Fibroblast of lung (primary cell): Measurements from ENCODE around the gene UCN2. TPM values are rescaled to one million over a fixed set of nuclear protein-coding genes. Genes with fewer than 3 reads are reported as not detected.

Source experiments
- DNase-seq, 2 donors: peaks; one replicate each; pipeline versions ENCODE4 v3.0.0 to v3.0.0-alpha.2; 2010; ENCODE audit warnings: low read depth in 2 of 2
- H2AFZ ChIP-seq: 2 replicates; pipeline ENCODE4 v1.5.1; 2012; ENCODE audit warnings: low read length, control low read depth, inconsistent platforms
- H3K27ac ChIP-seq: 2 replicates; pipeline ENCODE4 v1.5.1; 2011; ENCODE audit warnings: low read length, control low read depth; ENCODE audit not compliant: insufficient read depth
- H3K27me3 ChIP-seq: 2 replicates; pipeline ENCODE4 v1.5.1; 2011; ENCODE audit warnings: mild to moderate bottlenecking, low read length; ENCODE audit not compliant: control insufficient read depth, insufficient read depth
- H3K36me3 ChIP-seq: 2 replicates; pipeline ENCODE4 v1.5.1; 2011; ENCODE audit warnings: low read length; ENCODE audit not compliant: control insufficient read depth, insufficient read depth
- H3K4me1 ChIP-seq: 2 replicates; pipeline ENCODE4 v1.5.1; 2011; ENCODE audit warnings: low read length; ENCODE audit not compliant: control insufficient read depth, insufficient read depth; ENCODE audit errors: extremely low read depth
- H3K4me2 ChIP-seq: 2 replicates; pipeline ENCODE4 v1.5.1; 2011; ENCODE audit warnings: low read length, control low read depth; ENCODE audit not compliant: insufficient read depth; ENCODE audit errors: extremely low read depth
- H3K4me3 ChIP-seq, 4 experiments: fragments of 200-600 bp in 1 of 4; sonication (generic) in 1 of 4; replicated peaks in 1 of 4; 2 replicates each; pipeline ENCODE4 v1.5.1; 2011 to 2016; ENCODE audit warnings: low read length in 4 of 4, low read depth in 3 of 4, mild to moderate bottlenecking in 3 of 4, control low read depth in 2 of 4, inconsistent platforms in 1 of 4, mixed read lengths in 1 of 4; ENCODE audit not compliant: insufficient read depth in 1 of 4; ENCODE audit errors: control extremely low read depth in 1 of 4
- H3K79me2 ChIP-seq: 2 replicates; pipeline ENCODE4 v1.5.1; 2012; ENCODE audit warnings: mild to moderate bottlenecking, low read length, inconsistent platforms; ENCODE audit not compliant: control insufficient read depth, insufficient read depth
- H3K9ac ChIP-seq: 2 replicates; pipeline ENCODE4 v1.5.1; 2011; ENCODE audit warnings: mild to moderate bottlenecking, low read length, control low read depth; ENCODE audit not compliant: insufficient read depth
- H3K9me3 ChIP-seq: 2 replicates; pipeline ENCODE4 v1.5.1; 2012; ENCODE audit warnings: low read depth, low read length; ENCODE audit not compliant: control insufficient read depth, insufficient read depth
- H4K20me1 ChIP-seq: 2 replicates; pipeline ENCODE4 v1.5.1; 2011; ENCODE audit warnings: low read length; ENCODE audit not compliant: control insufficient read depth, insufficient read depth; ENCODE audit errors: extremely low read depth
- EZH2 ChIP-seq: IDR thresholded peaks from 2 replicates; pipeline ENCODE4 v1.5.1; 2012; ENCODE audit warnings: low read length, control low read depth, mild to moderate bottlenecking; ENCODE audit errors: missing control alignments
- polyA minus RNA-seq: library from RNA; depleted of rRNA, polyadenylated mRNA; stranded (reverse); fragments of >200 nt; gene quantifications from 2 replicates; pipeline ENCODE4 v1.2.3, GENCODE V29; 2011; ENCODE audit warnings: low replicate concordance
- polyA plus RNA-seq, 2 donors: library from polyadenylated mRNA; depleted of rRNA in 1 of 2; stranded (reverse) in 1 of 2; unstranded in 1 of 2; fragments of >200 nt; gene quantifications; 2 replicates each; pipeline ENCODE4 v1.2.1, GENCODE V29; 2011 to 2012; ENCODE audit warnings: missing spikeins in 1 of 2
- total RNA-seq: library from RNA; depleted of rRNA; stranded (reverse); fragments of >200 nt; gene quantifications from 2 replicates; pipeline ENCODE4 v1.2.1, GENCODE V29; 2014
- TF ChIP-seq, protein P1 (sequence below), 2 donors: IDR thresholded peaks in 1 of 2; conservative IDR thresholded peaks in 1 of 2; 1 replicate in 1 of 2; 2 replicates in 1 of 2; pipeline ENCODE4 v1.5.1; 2011 to 2012; ENCODE audit warnings: low read length in 2 of 2, control low read depth in 1 of 2, inconsistent platforms in 1 of 2, low read depth in 1 of 2, mild to moderate bottlenecking in 1 of 2

UCN2 gene
- total RNA-seq = 0.26 and 0.66 TPM in 2 replicates
- polyA plus RNA-seq = 0.07 and 0.27 TPM in 2 replicates
- polyA plus RNA-seq (2012) = 0.32 and 0.40 TPM in 2 replicates
- polyA minus RNA-seq = 3.8 TPM in 1 of 2 replicates, not detected in the other

DNA sequence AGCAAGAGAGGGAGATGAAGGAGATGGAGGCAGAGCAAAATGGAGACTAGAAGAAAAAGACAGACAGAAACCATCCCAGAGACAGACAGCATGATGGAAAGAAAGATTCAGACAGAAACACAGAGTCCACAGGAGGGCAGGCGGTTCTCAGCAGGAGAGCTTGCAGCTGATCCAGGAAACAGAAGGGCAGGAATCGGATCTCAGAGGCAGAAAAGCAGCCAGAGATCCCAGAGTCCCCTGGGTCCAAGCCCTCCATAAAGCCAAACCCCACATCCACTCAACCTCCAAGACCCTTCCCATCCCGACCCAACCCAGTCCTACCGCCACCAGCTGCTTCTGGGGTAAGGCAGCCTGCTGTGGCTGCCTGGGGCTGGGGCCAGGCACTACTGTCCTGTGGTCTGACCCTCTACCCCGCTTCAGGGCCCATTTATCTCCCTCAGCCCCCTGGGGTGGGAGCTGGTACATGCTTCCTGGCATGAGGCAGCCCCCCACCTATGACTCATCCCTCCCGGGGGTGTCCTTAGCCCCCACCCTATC, at the start of gene UCN2:
UCN2 (minus strand) TSS at position 400 of the 537 bp plus-strand sequence. CDS start 657 bp downstream, outside the sequence.
- no peak within 1 kb of the TSS for H3K9ac ChIP-seq
- no peaks in the 10 kb centered on the region for H3K79me2 ChIP-seq
- H3K4me1 ChIP-seq = peaks cover 42% of the 10 kb centered on the region
- H3K36me3 ChIP-seq = peaks cover 8% of the 10 kb centered on the region
- peak; percentile 28 to 47 for DNase-seq
- H3K27ac ChIP-seq = peak within 1 kb of the TSS; percentile 49
- no peak within 1 kb of the TSS for H2AFZ ChIP-seq
- H3K4me3 ChIP-seq = no peak within 1 kb of the TSS
- H3K9me3 ChIP-seq = no peaks in the 10 kb centered on the region
- no peaks in the 10 kb centered on the region for H3K27me3 ChIP-seq
- no peaks in the 10 kb centered on the region for H4K20me1 ChIP-seq
- no peak within 1 kb of the TSS for H3K4me2 ChIP-seq
- TF ChIP-seq, protein P1, sequence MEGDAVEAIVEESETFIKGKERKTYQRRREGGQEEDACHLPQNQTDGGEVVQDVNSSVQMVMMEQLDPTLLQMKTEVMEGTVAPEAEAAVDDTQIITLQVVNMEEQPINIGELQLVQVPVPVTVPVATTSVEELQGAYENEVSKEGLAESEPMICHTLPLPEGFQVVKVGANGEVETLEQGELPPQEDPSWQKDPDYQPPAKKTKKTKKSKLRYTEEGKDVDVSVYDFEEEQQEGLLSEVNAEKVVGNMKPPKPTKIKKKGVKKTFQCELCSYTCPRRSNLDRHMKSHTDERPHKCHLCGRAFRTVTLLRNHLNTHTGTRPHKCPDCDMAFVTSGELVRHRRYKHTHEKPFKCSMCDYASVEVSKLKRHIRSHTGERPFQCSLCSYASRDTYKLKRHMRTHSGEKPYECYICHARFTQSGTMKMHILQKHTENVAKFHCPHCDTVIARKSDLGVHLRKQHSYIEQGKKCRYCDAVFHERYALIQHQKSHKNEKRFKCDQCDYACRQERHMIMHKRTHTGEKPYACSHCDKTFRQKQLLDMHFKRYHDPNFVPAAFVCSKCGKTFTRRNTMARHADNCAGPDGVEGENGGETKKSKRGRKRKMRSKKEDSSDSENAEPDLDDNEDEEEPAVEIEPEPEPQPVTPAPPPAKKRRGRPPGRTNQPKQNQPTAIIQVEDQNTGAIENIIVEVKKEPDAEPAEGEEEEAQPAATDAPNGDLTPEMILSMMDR (conservative IDR thresholded peaks at IDR 0.05 in 1 of 2, IDR thresholded peaks at IDR 0.05 in 1 of 2; ENCODE audit: low read depth in 1 of 2, low read length in 2 of 2) = no peak
- no peak for TF ChIP-seq EZH2

GRCh38 chr3:48612309-48612708, 48.7 kb upstream of the UCN2 start:
- H3K79me2 ChIP-seq = peaks cover 19% of the 10 kb centered on the region
- peaks cover 2% of the 10 kb centered on the region for H3K4me1 ChIP-seq
- TF ChIP-seq, protein P1 (conservative IDR thresholded peaks at IDR 0.05 in 1 of 2, IDR thresholded peaks at IDR 0.05 in 1 of 2; ENCODE audit: low read depth in 1 of 2, low read length in 2 of 2) = no peak
- TF ChIP-seq EZH2 = no peak
- H3K27ac ChIP-seq = no peak overlapping the region
- H3K4me3 ChIP-seq = no peak overlapping the region
- no peaks in the 10 kb centered on the region for H3K36me3 ChIP-seq
- H3K27me3 ChIP-seq = no peaks in the 10 kb centered on the region
- no peaks in the 10 kb centered on the region for H4K20me1 ChIP-seq
- H3K4me2 ChIP-seq = peak overlapping the region; percentile 35
- no peak overlapping the region for H3K9ac ChIP-seq
- DNase-seq = peak in 1 of 2 donors; percentile 70
- H3K9me3 ChIP-seq = no peaks in the 10 kb centered on the region
- no peak overlapping the region for H2AFZ ChIP-seq

- peak within 1 kb of the TSS; percentile 60 for H3K27ac ChIP-seq
- H3K9ac ChIP-seq = peak within 1 kb of the TSS; percentile 91
- H3K4me1 ChIP-seq = peaks cover 2% of the 10 kb centered on the region
- peaks cover 19% of the 10 kb centered on the region for H3K79me2 ChIP-seq
- no peaks in the 10 kb centered on the region for H4K20me1 ChIP-seq
- no peaks in the 10 kb centered on the region for H3K27me3 ChIP-seq
- no peaks in the 10 kb centered on the region for H3K9me3 ChIP-seq
- H3K4me3 ChIP-seq = peak within 1 kb of the TSS; percentile 52 to 89 (median 81)
- peak; percentile 85 to 92 for DNase-seq
- TF ChIP-seq, protein P1 (conservative IDR thresholded peaks at IDR 0.05 in 1 of 2, IDR thresholded peaks at IDR 0.05 in 1 of 2; ENCODE audit: low read depth in 1 of 2, low read length in 2 of 2) = peak; percentile 51 to 70
- no peak for TF ChIP-seq EZH2
- H2AFZ ChIP-seq = peak within 1 kb of the TSS; percentile 87
- peaks cover 13% of the 10 kb centered on the region for H3K36me3 ChIP-seq
- peak within 1 kb of the TSS; percentile 79 for H3K4me2 ChIP-seq
Observed at GRCh38 chr3:48609088-48610005, 45.8 kb upstream of the UCN2 start, which contains the start of gene UQCRC1. Gene UQCRC1, minus strand, starts transcription at chr3:48609646. Its CDS starts 26 bp downstream, at chr3:48609620.
